H1 (cell line): ENCODE measurements around the gene SPECC1. TPM values are rescaled to one million over a fixed set of nuclear protein-coding genes. Genes with fewer than 3 reads are reported as not detected.

Experiments
- EGR1 ChIP-seq: IDR thresholded peaks from 2 replicates; pipeline ENCODE4 v1.6.1; 2011; ENCODE audit warnings: low read depth, low read length, borderline replicate concordance
- KDM4A ChIP-seq: IDR thresholded peaks from one replicate; pipeline ENCODE4 v1.7.1; 2012; ENCODE audit warnings: low read depth, mild to moderate bottlenecking, moderate library complexity, low read length, inconsistent platforms; ENCODE audit not compliant: severe bottlenecking
- MAFK ChIP-seq: IDR thresholded peaks from 2 replicates; pipeline ENCODE4 v1.6.1; 2012; ENCODE audit warnings: low read depth, mild to moderate bottlenecking, improper control_type of control experiment, low read length
- POLR2A ChIP-seq, 2 experiments: IDR thresholded peaks; 1 replicate in 1 of 2; 2 replicates in 1 of 2; pipeline ENCODE4 v1.6.1; 2011; ENCODE audit warnings: low read depth in 2 of 2, low read length in 2 of 2, mild to moderate bottlenecking in 2 of 2; ENCODE audit errors: control extremely low read depth in 1 of 2
- RFX5 ChIP-seq: IDR thresholded peaks from 2 replicates; pipeline ENCODE4 v1.6.1; 2011; ENCODE audit warnings: low read depth, low read length, improper control_type of control experiment, borderline replicate concordance
- TAF7 ChIP-seq: optimal IDR thresholded peaks from 2 replicates; pipeline ENCODE3; 2011; ENCODE audit warnings: low read depth, mild to moderate bottlenecking, inconsistent platforms, low read length, moderate library complexity, borderline replicate concordance
- TEAD4 ChIP-seq: IDR thresholded peaks from 2 replicates; pipeline ENCODE4 v1.6.1; 2012; ENCODE audit warnings: low read depth, low read length, inconsistent platforms, mixed read lengths
- ZNF274 ChIP-seq: IDR thresholded peaks from 2 replicates; pipeline ENCODE4 v1.7.0; 2012; ENCODE audit warnings: low read length, borderline replicate concordance; ENCODE audit errors: extremely low read depth
- polyA plus RNA-seq, 7 experiments: library from polyadenylated mRNA; depleted of rRNA in 3 of 7; stranded (reverse) in 5 of 7; unstranded in 2 of 7; fragments of >200 nt in 5 of 7; fragments of 200-250 nt in 2 of 7; gene quantifications; 1 replicate in 5 of 7; 2 replicates in 1 of 7; 4 replicates in 1 of 7; pipeline versions ENCODE4 v1.2.1 to v1.2.3, GENCODE V29; 2011 to 2013; ENCODE audit warnings: missing spikeins in 2 of 7, mixed read lengths in 2 of 7
- total RNA-seq: library from RNA; stranded (reverse); fragmentation: NEBNext Ultra II Directional; extraction: Animal tissue kit (Norgen Biotek cat#: 25700); gene quantifications from 2 replicates; pipeline ENCODE4 v1.2.1, GENCODE V29; 2021

The SPECC1 gene
- total and polyA plus RNA-seq, 2 of the 8 experiments (the other 6 are each of a cell fraction or from before 2014, with no cell fraction given), result 35.8 to 87.9 TPM

DNA sequence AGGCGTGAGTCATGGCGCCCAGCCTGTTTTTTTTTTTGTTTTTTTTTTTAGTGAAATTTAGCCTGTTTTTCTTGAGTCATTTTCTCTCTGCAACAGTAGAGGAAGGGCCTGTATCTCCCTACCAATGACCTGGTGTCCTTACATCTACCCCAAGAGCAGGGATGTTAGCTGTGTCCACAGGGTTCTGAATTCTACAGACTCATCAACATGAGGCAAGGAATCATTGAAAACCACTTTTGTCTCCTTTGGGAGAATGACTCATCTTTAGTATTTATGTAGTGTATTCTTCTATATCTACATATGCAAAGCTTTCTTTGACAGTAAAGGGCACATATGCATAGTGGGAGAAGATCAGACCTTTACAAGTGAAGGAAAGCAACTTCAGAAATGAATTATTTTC, 105.3 kb downstream of the SPECC1 start (continued):
- no peak for TF ChIP-seq TAF7
- no peak for TF ChIP-seq RFX5
- no peak for TF ChIP-seq TEAD4
- no peak for TF ChIP-seq POLR2A (IDR thresholded peaks at IDR 0.05; ENCODE audit: control extremely low read depth in 1 of 2, low read depth in 2 of 2, low read length in 2 of 2)
- TF ChIP-seq KDM4A, result no peak
- no peak for TF ChIP-seq MAFK
- TF ChIP-seq EGR1, result no peak
- TF ChIP-seq ZNF274, result no peak
